HL-60 (cell line): ENCODE measurements around the gene PHPT1.
"Not testable (repeated sequence)": the region's sequence is repeated elsewhere in the genome, so short reads cannot be mapped to it uniquely, and the experiment has no call there.

Source experiments
- DNase-seq, 2 experiments: peaks; one replicate each; pipeline ENCODE4 v3.0.0-alpha.2; 2010 to 2020; ENCODE audit warnings: low read depth in 1 of 2, low spot score in 1 of 2
- H3K27ac ChIP-seq: fragments of 250-450 bp; sonication (Bioruptor Pico); replicated peaks from 2 replicates; pipeline ENCODE4 v1.5.1; 2020; ENCODE audit warnings: mild to moderate bottlenecking, moderate library complexity
- H3K27me3 ChIP-seq: fragments of 250-450 bp; sonication (Bioruptor Pico); 2 replicates; pipeline ENCODE4 v1.5.1; 2021; ENCODE audit warnings: mild to moderate bottlenecking, moderate library complexity; ENCODE audit not compliant: insufficient read depth, poor library complexity, severe bottlenecking
- H3K4me3 ChIP-seq: replicated peaks from 2 replicates; pipeline ENCODE4 v1.5.1; 2011; ENCODE audit warnings: mild to moderate bottlenecking, control low read depth, low read length; ENCODE audit not compliant: insufficient read depth
- CTCF ChIP-seq: IDR thresholded peaks from one replicate; pipeline ENCODE4 v1.5.1; 2011; ENCODE audit warnings: low read length, control low read depth, inconsistent platforms; ENCODE audit not compliant: insufficient read depth
- GABPA ChIP-seq: IDR thresholded peaks from 2 replicates; pipeline ENCODE4 v1.6.1; 2012; ENCODE audit warnings: low read depth
- POLR2AphosphoS5 ChIP-seq: IDR thresholded peaks from 2 replicates; pipeline ENCODE4 v1.6.1; 2012; ENCODE audit warnings: low read depth
- REST ChIP-seq: IDR thresholded peaks from 2 replicates; pipeline ENCODE4 v1.6.1; 2012; ENCODE audit warnings: low read depth; ENCODE audit not compliant: insufficient replicate concordance
- SPI1 ChIP-seq: IDR thresholded peaks from 2 replicates; pipeline ENCODE4 v1.6.1; 2012; ENCODE audit warnings: low read depth, mild to moderate bottlenecking, borderline replicate concordance

PHPT1 gene

GRCh38 chr9:136865041-136865767 is 16.0 kb downstream of the PHPT1 start:
- H3K4me3 ChIP-seq, result peak overlapping the region; percentile 80
- no peak overlapping the region for H3K27ac ChIP-seq
- TF ChIP-seq SPI1 (no peak), CTCF (no peak), REST (no peak), POLR2AphosphoS5 (no peak), GABPA (no peak)
- DNase-seq, result no peak
- H3K27me3 ChIP-seq, result no peaks in the 10 kb centered on the region

GRCh38 chr9:136865768-136866103 is 16.5 kb downstream of the PHPT1 start:
- Histone ChIP-seq H3K27ac (peak overlapping the region; percentile 70), H3K27me3 (no peaks in the 10 kb centered on the region), H3K4me3 (peak overlapping the region; percentile 80)
- peak in 1 of 2 experiments; percentile 45 for DNase-seq
- TF ChIP-seq REST, result no peak
- TF ChIP-seq CTCF, result no peak
- TF ChIP-seq GABPA, result no peak
- no peak for TF ChIP-seq POLR2AphosphoS5
- TF ChIP-seq SPI1, result no peak

- Histone ChIP-seq H3K27ac (peak overlapping the region; percentile 57), H3K4me3 (peak overlapping the region; percentile 80)
- not testable (repeated sequence) for DNase-seq, H3K27me3 ChIP-seq
Measured at GRCh38 chr9:136866898-136867421, 17.8 kb downstream of the PHPT1 start.

- no peak for DNase-seq
- Histone ChIP-seq H3K4me3 (no peak overlapping the region), H3K27ac (no peak overlapping the region), H3K27me3 (no peaks in the 10 kb centered on the region)
- TF ChIP-seq SPI1 (no peak), POLR2AphosphoS5 (no peak), REST (no peak), GABPA (no peak), CTCF (no peak)
Measured at GRCh38 chr9:136867480-136867879, 18.3 kb downstream of the PHPT1 start.
